Measurements from ENCODE around the gene APOB.

GRCh38 chr2:21032338-21033236, 11.3 kb downstream of the APOB start:
- TF ChIP-seq CTCF (IDR thresholded peaks at IDR 0.05) (no peak), POLR2A (IDR thresholded peaks at IDR 0.05) (no peak)
